Small intestine (tissue), 16 donors: ENCODE data around the gene OVOL1. TPM values are rescaled to one million over a fixed set of nuclear protein-coding genes. Genes with fewer than 3 reads are reported as not detected.

ENCODE experiments used
- DNase-seq, 2 donors: peaks; one replicate each; pipeline versions ENCODE4 v3.0.0 to v3.0.0-alpha.2; 2013
- FAIRE-seq: peaks from 2 replicates; lab custom pipeline; 2012; peaks lifted over from hg19 to GRCh38; lab: Jason Lieb, UNC
- H3K27ac ChIP-seq, 3 donors: one replicate each; pipeline ENCODE4 v1.5.1; 2013; ENCODE audit warnings: low read length in 2 of 3, mild to moderate bottlenecking in 2 of 3, control low read depth in 1 of 3, inconsistent platforms in 1 of 3, low read depth in 1 of 3, moderate library complexity in 1 of 3
- H3K27me3 ChIP-seq, 3 donors: one replicate each; pipeline ENCODE4 v1.6.1; 2013; ENCODE audit warnings: low read length in 3 of 3, inconsistent platforms in 1 of 3; ENCODE audit not compliant: control insufficient read depth in 3 of 3, insufficient read depth in 3 of 3
- H3K36me3 ChIP-seq, 3 donors: one replicate each; pipeline ENCODE4 v1.6.1; 2013; ENCODE audit warnings: low read length in 3 of 3, inconsistent platforms in 1 of 3, low read depth in 1 of 3, mild to moderate bottlenecking in 1 of 3, moderate library complexity in 1 of 3; ENCODE audit not compliant: control insufficient read depth in 3 of 3, insufficient read depth in 2 of 3
- H3K4me1 ChIP-seq, 3 donors: one replicate each; pipeline ENCODE4 v1.6.1; 2013; ENCODE audit warnings: low read length in 2 of 3, inconsistent platforms in 1 of 3, low read depth in 1 of 3, mild to moderate bottlenecking in 1 of 3, moderate library complexity in 1 of 3; ENCODE audit not compliant: control insufficient read depth in 3 of 3, insufficient read depth in 2 of 3
- H3K4me3 ChIP-seq, 3 donors: one replicate each; pipeline ENCODE4 v1.5.1; 2013; ENCODE audit warnings: low read length in 3 of 3, control low read depth in 1 of 3, inconsistent platforms in 1 of 3, low read depth in 1 of 3, mild to moderate bottlenecking in 1 of 3, moderate library complexity in 1 of 3
- H3K9me3 ChIP-seq, 2 donors: one replicate each; pipeline ENCODE4 v1.6.1; 2013; ENCODE audit warnings: low read depth in 1 of 2, low read length in 1 of 2; ENCODE audit not compliant: control insufficient read depth in 2 of 2, insufficient read depth in 1 of 2
- WGBS, 3 donors: extraction: QIAGEN DNeasy Blood & Tissue Kit; methylation state at CpG; one replicate each; pipeline ENCODE4 v1.1.7; 2013; 5-methylcytosine and 5-hydroxymethylcytosine counted together
- long read RNA-seq, 10 donors: transcript quantifications; one replicate each; lab custom pipeline, GENCODE V29; 2026
- polyA plus RNA-seq, 4 donors: library from polyadenylated mRNA; stranded (reverse) in 3 of 4; unstranded in 1 of 4; fragments of 200-250 nt in 3 of 4; fragments of 120-200 nt in 1 of 4; gene quantifications; one replicate each; pipeline versions ENCODE4 v1.2.1 to v1.2.3, GENCODE V29; 2013
- donor health status: healthy with polysubstance abuse.
- donor health status: control.
- donor health status: control.
- donor health status: Bipolar disorder and iron deficiency.
- donor health status: healthy.

The OVOL1 gene
- 10 to 100 TPM; 11.9 to 41.3 (median 20.1) TPM for polyA plus RNA-seq
- long read RNA-seq, donor 1, transcript OVOL1-201 (4 exons, 3,034 nt) = major isoform, 22 of 31 reads
- long read RNA-seq, donor 1, partial matches to known transcripts = 7 of 31 reads
- long read RNA-seq, donor 1, other reads (novel, unspliced or antisense) = 0 of 31 reads
- long read RNA-seq, donor 2, partial matches to known transcripts = 0 of 5 reads
- long read RNA-seq, donor 2, other reads (novel, unspliced or antisense) = 0 of 5 reads
- long read RNA-seq, donor 3, transcript OVOL1-201 (4 exons, 3,034 nt) = major isoform, 5 of 7 reads
- long read RNA-seq, donor 3, partial matches to known transcripts = 0 of 7 reads
- long read RNA-seq, donor 3, other reads (novel, unspliced or antisense) = 0 of 7 reads
- long read RNA-seq, donor 4, partial matches to known transcripts = 0 of 2 reads
- long read RNA-seq, donor 4, other reads (novel, unspliced or antisense) = 0 of 2 reads
- long read RNA-seq, donor 5, partial matches to known transcripts = 0 of 2 reads
- long read RNA-seq, donor 5, other reads (novel, unspliced or antisense) = 0 of 2 reads
- long read RNA-seq, donor 6, transcript OVOL1-201 (4 exons, 3,034 nt) = major isoform, 14 of 14 reads
- long read RNA-seq, donor 6, partial matches to known transcripts = 0 of 14 reads
- long read RNA-seq, donor 6, other reads (novel, unspliced or antisense) = 0 of 14 reads
- long read RNA-seq, donor 7 = 0 reads
- long read RNA-seq, donor 8 = 0 reads
- long read RNA-seq, donor 9, partial matches to known transcripts = 0 of 4 reads
- long read RNA-seq, donor 9, other reads (novel, unspliced or antisense) = 0 of 4 reads
- long read RNA-seq, donor 10, partial matches to known transcripts = 0 of 5 reads
- long read RNA-seq, donor 10, other reads (novel, unspliced or antisense) = 0 of 5 reads

DNA sequence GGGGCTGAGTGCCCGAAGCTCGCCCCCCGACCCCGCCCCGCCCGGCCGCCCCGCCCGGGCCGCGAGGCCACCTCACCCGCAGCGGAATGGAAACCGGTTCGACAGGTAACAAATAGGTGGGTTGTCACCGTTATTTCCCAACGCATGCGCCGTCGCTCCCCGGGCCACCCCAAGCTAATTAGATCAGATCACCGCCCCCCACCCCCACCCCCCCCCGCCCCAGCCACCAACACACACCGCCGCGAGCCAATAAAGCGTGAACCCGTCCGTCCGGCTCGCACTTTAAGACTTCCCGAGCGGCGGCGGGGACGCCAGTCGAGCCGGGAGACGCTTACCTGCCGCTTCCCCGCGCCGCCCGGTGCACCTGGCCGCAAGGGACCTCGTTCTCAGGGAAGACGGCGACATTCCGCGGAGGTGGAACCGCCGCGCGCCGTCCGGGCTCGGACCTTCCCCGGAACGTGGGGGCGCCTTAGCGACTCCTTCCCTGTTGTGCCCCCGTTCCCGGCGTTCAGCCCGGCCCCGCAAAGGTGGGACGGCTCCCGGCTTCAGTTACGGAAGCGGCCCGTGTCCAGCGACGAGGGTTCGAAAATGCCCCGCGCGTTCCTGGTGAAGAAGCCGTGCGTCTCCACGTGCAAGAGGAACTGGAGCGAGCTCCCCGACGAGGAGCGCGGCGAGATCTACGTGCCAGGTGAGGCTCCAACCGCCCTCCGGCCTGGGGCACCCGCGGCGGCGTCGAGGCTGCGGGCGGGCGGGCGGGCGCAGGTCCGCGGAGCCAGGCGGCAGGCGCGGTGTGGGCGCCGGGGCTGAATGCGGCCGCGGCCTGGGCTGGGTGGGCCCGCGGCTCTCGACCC is at the start of gene OVOL1:
Gene OVOL1 (plus strand): TSS at position 278 of the 851 bp plus-strand sequence. CDS start 311 bp downstream, at position 589.
- FAIRE-seq (no peak), DNase-seq (peak; percentile 91 to 92)
- H3K27me3 ChIP-seq = peaks cover 0 to 26% (median 17%) of the 10 kb centered on the region in 3 donors
- peaks cover 0 to 46% (median 0%) of the 10 kb centered on the region in 3 donors for H3K36me3 ChIP-seq
- H3K9me3 ChIP-seq = no peaks in the 10 kb centered on the region
- WGBS, 3 donors = 0 to 1% (median 0%) methylated on average over 66 to 112 of the region's 112 CpGs
- H3K4me3 ChIP-seq = peak within 1 kb of the TSS; percentile 61 to 84 (median 73)
- peak within 1 kb of the TSS; percentile 78 to 95 (median 93) for H3K27ac ChIP-seq
- H3K4me1 ChIP-seq = peaks cover 0 to 43% (median 9%) of the 10 kb centered on the region in 3 donors

DNA sequence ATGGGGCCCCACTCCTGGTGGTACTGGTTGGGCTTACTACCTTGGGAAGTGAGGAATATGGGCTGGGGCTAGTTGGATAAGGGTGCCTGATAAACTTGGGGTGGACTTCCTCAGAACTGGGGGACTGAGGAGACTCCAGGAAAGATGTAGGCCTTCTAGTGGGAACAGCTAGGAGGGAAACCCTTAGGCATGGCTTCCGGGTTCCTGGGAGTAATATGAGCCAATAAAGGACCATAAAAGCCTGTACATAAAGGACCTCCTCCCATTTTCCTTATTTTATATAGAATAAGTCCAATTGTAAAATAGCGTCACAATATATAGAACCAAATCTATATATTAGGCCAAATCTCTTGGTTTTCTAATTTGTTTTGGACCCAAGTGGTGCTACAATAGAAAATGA is 47.8 kb upstream of the OVOL1 start:
- no peak for DNase-seq
- Histone ChIP-seq H3K4me3 (no peak overlapping the region), H3K27ac (no peak overlapping the region), H3K4me1 (no peaks in the 10 kb centered on the region), H3K9me3 (peaks cover 0 to 2% of the 10 kb centered on the region in 2 donors), H3K36me3 (no peaks in the 10 kb centered on the region), H3K27me3 (peaks cover 0 to 11% (median 3%) of the 10 kb centered on the region in 3 donors)
- 72 to 91% (median 77%) methylated on average over 2 of the region's 2 CpGs for WGBS, 3 donors
- FAIRE-seq = no peak

DNA sequence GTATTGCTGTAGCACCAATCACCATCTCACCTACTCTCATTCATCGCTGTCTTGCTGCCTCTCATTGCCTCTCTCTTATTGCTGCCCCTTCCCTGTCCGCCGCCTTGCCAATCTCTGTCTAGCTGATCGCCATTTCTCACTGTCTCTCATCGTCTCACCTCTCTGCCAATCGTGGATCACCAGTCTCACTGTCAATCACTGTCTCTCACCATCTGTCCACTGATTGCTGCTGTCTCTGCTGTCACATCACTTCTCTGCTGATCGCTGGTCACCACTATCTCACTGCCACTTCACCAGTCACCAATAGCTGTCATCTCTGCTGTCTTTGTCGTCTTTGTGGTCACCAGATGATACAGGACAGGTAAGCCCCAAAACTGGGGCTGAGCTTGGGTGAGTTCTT is 45.7 kb upstream of the OVOL1 start:
- FAIRE-seq = no peak
- WGBS, 3 donors = 77 to 82% (median 78%) methylated on average over 8 of the region's 8 CpGs
- Histone ChIP-seq H3K4me1 (no peaks in the 10 kb centered on the region), H3K36me3 (no peaks in the 10 kb centered on the region), H3K27ac (no peak overlapping the region), H3K4me3 (no peak overlapping the region), H3K27me3 (peaks cover 0 to 11% (median 3%) of the 10 kb centered on the region in 3 donors), H3K9me3 (peaks cover 0 to 2% of the 10 kb centered on the region in 2 donors)
- DNase-seq = no peak

DNA sequence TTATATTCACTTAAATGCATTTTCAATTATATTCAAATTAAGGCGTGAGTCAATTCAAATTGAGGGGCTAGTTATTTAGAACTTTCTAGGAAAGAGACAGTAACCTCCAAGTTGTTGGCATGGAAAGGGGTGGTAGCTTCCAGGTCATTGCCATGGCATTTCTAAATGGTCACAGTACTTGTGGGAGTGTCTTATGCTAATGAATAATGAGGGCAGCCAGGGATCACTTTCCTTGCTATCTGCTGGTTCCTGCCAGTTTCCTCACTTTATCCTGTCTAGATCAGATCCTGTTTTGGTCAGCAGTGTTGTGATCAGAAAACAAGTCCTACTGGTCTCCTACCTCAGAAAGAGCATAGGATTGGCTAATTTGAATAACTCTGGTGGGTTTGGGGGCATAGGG is 44.5 kb upstream of the OVOL1 start:
- Histone ChIP-seq H3K4me3 (no peak overlapping the region), H3K27me3 (peaks cover 0 to 11% (median 3%) of the 10 kb centered on the region in 3 donors), H3K27ac (no peak overlapping the region), H3K9me3 (no peaks in the 10 kb centered on the region), H3K4me1 (no peaks in the 10 kb centered on the region), H3K36me3 (no peaks in the 10 kb centered on the region)
- 83 to 93% (median 89%) methylated on average over 1 of the region's 1 CpG for WGBS, 3 donors
- FAIRE-seq (no peak), DNase-seq (no peak)

DNA sequence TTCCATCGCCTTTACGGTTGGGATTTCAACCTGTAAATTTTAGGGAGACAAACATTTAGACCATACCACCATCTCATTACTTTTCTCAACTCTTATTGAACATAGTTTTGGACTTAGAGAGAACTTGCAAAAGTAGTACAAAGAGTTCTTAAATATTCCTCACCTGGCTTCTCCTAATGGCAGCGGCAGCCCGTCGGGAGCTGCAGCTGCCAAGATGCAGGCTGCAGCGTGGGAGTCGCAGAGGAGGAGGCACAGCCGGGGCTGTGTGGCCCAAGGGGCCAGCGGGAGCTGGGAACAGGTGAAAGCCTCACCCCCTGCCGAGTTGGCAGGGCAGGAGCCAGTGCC is 43.2 kb upstream of the OVOL1 start:
- FAIRE-seq = no peak
- Histone ChIP-seq H3K4me1 (no peaks in the 10 kb centered on the region), H3K27me3 (peaks cover 0 to 8% (median 0%) of the 10 kb centered on the region in 3 donors), H3K27ac (no peak overlapping the region), H3K36me3 (no peaks in the 10 kb centered on the region), H3K9me3 (no peaks in the 10 kb centered on the region), H3K4me3 (no peak overlapping the region)
- no peak for DNase-seq
- WGBS, 3 donors = 56 to 86% (median 58%) methylated on average over 10 of the region's 10 CpGs

DNA sequence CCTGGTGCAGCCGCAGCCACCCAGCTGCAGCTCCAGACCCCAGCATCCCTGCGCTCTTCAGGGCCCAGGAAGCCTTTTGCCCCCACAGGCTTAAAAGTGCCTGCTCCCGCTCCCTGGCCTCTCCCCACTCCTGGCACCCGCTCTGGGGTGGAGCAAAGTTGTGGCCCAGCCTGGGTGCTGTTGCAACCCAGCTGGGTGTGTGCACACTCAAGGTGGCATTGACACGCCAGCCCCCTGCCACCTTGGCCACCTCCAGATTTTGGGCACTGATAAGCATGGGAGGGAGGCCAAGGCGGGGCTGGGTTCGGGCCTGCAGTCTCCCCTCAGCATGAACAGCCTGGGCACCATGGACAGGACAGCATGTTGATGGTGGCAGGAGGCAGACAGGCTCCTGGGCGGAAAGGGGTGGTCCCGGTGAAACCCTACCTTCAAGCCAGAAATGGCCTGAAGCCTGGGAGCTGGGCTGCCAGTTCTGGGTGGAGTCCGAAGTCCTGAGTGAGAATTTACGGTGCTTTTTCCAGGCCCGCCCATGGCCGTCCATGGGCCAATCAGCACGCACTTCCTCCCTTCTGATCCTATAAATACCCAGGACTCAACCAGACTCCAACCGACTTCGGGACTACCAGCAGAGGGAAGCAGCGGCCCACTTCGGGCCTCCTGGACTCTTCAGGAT is 42.7 kb upstream of the OVOL1 start:
- H3K27ac ChIP-seq = no peak overlapping the region
- WGBS, 3 donors = 50 to 77% (median 55%) methylated on average over 17 to 18 of the region's 18 CpGs
- no peaks in the 10 kb centered on the region for H3K9me3 ChIP-seq
- H3K27me3 ChIP-seq = peaks cover 0 to 8% (median under 1%) of the 10 kb centered on the region in 3 donors
- no peaks in the 10 kb centered on the region for H3K36me3 ChIP-seq
- peak; percentile 35 to 63 for DNase-seq
- no peaks in the 10 kb centered on the region for H3K4me1 ChIP-seq
- no peak for FAIRE-seq
- no peak overlapping the region for H3K4me3 ChIP-seq

DNA sequence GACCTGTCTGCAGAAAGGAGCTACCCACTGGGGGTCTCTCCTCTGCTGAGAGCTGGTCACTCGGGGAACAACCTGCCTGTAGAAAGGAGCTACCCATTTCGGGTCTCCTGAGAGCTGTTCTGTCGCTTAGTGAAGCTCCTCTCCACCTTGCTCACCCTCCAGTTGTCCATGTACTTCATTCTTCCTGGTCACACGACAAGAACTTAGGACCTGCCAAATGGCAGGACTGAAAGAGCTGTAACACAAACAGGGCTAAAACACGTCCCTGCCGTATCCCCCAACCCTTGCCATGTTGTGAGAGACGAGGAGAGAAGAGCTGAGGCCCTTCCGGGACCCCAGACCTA is 42.2 kb upstream of the OVOL1 start:
- no peaks in the 10 kb centered on the region for H3K4me1 ChIP-seq
- no peak overlapping the region for H3K27ac ChIP-seq
- FAIRE-seq (no peak), DNase-seq (no peak)
- no peaks in the 10 kb centered on the region for H3K9me3 ChIP-seq
- WGBS, 3 donors = 78 to 85% (median 81%) methylated on average over 8 of the region's 8 CpGs
- H3K4me3 ChIP-seq = no peak overlapping the region
- H3K27me3 ChIP-seq = peaks cover 0 to 8% (median 4%) of the 10 kb centered on the region in 3 donors
- H3K36me3 ChIP-seq = no peaks in the 10 kb centered on the region
